Measurements from ENCODE around the gene DDX1.

DNA sequence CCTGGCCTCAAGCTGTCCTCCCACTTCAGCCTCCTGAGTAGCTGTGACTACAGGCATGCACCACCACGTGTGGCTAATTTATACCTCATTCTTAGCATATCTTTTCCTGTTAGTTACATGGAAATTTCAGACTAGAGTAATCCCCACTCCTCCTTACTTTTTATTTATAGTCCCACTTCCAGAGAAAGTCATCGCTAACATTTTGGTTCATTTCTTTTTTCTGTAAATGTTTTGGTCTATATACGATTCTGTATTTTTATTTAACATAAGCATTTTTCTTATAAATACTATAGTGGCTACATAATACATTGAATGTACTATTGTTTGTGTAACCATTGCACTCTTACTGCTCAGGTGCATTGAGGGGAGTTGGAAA, 42.3 kb downstream of the DDX1 start:
- no peak for TF ChIP-seq POLR2AphosphoS5 (IDR thresholded peaks at IDR 0.05)
- TF ChIP-seq, protein P1, sequence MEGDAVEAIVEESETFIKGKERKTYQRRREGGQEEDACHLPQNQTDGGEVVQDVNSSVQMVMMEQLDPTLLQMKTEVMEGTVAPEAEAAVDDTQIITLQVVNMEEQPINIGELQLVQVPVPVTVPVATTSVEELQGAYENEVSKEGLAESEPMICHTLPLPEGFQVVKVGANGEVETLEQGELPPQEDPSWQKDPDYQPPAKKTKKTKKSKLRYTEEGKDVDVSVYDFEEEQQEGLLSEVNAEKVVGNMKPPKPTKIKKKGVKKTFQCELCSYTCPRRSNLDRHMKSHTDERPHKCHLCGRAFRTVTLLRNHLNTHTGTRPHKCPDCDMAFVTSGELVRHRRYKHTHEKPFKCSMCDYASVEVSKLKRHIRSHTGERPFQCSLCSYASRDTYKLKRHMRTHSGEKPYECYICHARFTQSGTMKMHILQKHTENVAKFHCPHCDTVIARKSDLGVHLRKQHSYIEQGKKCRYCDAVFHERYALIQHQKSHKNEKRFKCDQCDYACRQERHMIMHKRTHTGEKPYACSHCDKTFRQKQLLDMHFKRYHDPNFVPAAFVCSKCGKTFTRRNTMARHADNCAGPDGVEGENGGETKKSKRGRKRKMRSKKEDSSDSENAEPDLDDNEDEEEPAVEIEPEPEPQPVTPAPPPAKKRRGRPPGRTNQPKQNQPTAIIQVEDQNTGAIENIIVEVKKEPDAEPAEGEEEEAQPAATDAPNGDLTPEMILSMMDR (IDR thresholded peaks at IDR 0.05): no peak
- TF ChIP-seq EP300 (IDR thresholded peaks at IDR 0.05): no peak
